IgD-negative memory B cell (primary cell): ENCODE measurements around the gene GCDH. TPM values are rescaled to one million over a fixed set of nuclear protein-coding genes. Genes with fewer than 3 reads are reported as not detected.

Source experiments
- H3K27ac Mint-ChIP-seq, 3 donors: one replicate each; pipeline ENCODE4 v1.8.0; 2020 to 2022; ENCODE audit warnings: mild to moderate bottlenecking in 3 of 3, mixed read lengths in 3 of 3, moderate library complexity in 1 of 3
- H3K27me3 Mint-ChIP-seq: one replicate; pipeline ENCODE4 v1.8.0; 2021; ENCODE audit warnings: mixed read lengths
- H3K36me3 Mint-ChIP-seq: one replicate; pipeline ENCODE4 v1.8.0; 2020; ENCODE audit warnings: mild to moderate bottlenecking, mixed read lengths
- H3K4me1 Mint-ChIP-seq, 3 donors: one replicate each; pipeline ENCODE4 v1.8.0; 2020 to 2022; ENCODE audit warnings: mixed read lengths in 3 of 3, mild to moderate bottlenecking in 1 of 3
- H3K4me3 Mint-ChIP-seq, 4 donors: one replicate each; pipeline ENCODE4 v1.8.0; 2020 to 2022; ENCODE audit warnings: mild to moderate bottlenecking in 4 of 4, mixed read lengths in 4 of 4, moderate library complexity in 3 of 4
- H3K9me3 Mint-ChIP-seq, 3 donors: one replicate each; pipeline ENCODE4 v1.8.0; 2020 to 2021; ENCODE audit warnings: mixed read lengths in 3 of 3, mild to moderate bottlenecking in 1 of 3
- polyA plus RNA-seq: library from polyadenylated mRNA; unstranded; fragments of 300-500 nt; fragmentation: Illumina TruSeq; gene quantifications from one replicate; pipeline ENCODE4 v1.2.3, GENCODE V29; 2021

GCDH gene
- polyA plus RNA-seq, 1 donor from 2014 or later, result 13.5 TPM

GRCh38 chr19:12866416-12867119, 24.4 kb upstream of the GCDH start:
- peaks cover 9% of the 10 kb centered on the region for H3K27me3 Mint-ChIP-seq
- no peak overlapping the region for H3K27ac Mint-ChIP-seq
- H3K4me1 Mint-ChIP-seq, result peaks cover 3 to 4% (median 3%) of the 10 kb centered on the region in 3 donors
- H3K9me3 Mint-ChIP-seq, result no peaks in the 10 kb centered on the region
- peaks cover 3% of the 10 kb centered on the region for H3K36me3 Mint-ChIP-seq
- peak overlapping the region; percentile 62 to 92 (median 79) for H3K4me3 Mint-ChIP-seq

- peaks cover 9% of the 10 kb centered on the region for H3K27me3 Mint-ChIP-seq
- H3K27ac Mint-ChIP-seq, result peak overlapping the region in 1 of 3 donors; percentile 61
- H3K4me3 Mint-ChIP-seq, result peak overlapping the region; percentile 75 to 93 (median 86)
- peaks cover 3 to 7% (median 4%) of the 10 kb centered on the region in 3 donors for H3K4me1 Mint-ChIP-seq
- H3K36me3 Mint-ChIP-seq, result peaks cover 3% of the 10 kb centered on the region
- peaks cover 0 to 4% (median 3%) of the 10 kb centered on the region in 3 donors for H3K9me3 Mint-ChIP-seq
Observed at GRCh38 chr19:12867120-12868099, 23.6 kb upstream of the GCDH start.

- Mint-ChIP-seq H3K9me3 (peaks cover 3 to 4% (median 4%) of the 10 kb centered on the region in 3 donors), H3K27ac (no peak overlapping the region), H3K27me3 (peaks cover 9% of the 10 kb centered on the region), H3K36me3 (peaks cover 3% of the 10 kb centered on the region), H3K4me1 (peaks cover 4 to 7% (median 6%) of the 10 kb centered on the region in 3 donors), H3K4me3 (peak overlapping the region in 1 of 4 donors; percentile 14)
Observed at GRCh38 chr19:12868540-12869112, 22.3 kb upstream of the GCDH start.

DNA sequence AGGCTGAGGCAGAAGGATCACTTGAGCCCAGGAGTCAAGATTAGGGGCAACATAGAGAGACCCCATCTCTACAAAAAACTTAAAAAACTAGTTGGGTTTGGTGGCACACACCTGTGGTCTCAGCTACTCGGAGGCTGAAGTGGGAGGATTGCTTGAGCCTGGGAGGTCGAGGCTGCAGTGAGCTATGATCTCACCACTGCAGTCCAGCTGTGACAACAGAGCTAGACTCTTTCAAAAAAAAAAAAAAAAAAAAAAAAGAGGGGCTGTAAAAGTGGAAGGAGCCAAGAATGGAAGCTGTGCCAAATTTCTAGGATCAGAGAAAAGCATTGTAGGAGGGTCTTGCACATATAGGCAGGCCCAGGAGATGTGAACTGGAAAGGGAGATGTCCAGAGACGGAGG, 19.3 kb upstream of the GCDH start:
- Mint-ChIP-seq H3K9me3 (peaks cover 3 to 4% (median 4%) of the 10 kb centered on the region in 3 donors), H3K36me3 (peaks cover 6% of the 10 kb centered on the region), H3K27ac (peak overlapping the region in 2 of 3 donors; percentile 39 to 64), H3K4me1 (peaks cover 4 to 8% (median 6%) of the 10 kb centered on the region in 3 donors), H3K27me3 (peaks cover 3% of the 10 kb centered on the region), H3K4me3 (peak overlapping the region in 1 of 4 donors; percentile 37)

- no peaks in the 10 kb centered on the region for H3K27me3 Mint-ChIP-seq
- H3K4me1 Mint-ChIP-seq, result peaks cover under 1 to 5% (median 4%) of the 10 kb centered on the region in 3 donors
- peaks cover 3 to 4% (median 4%) of the 10 kb centered on the region in 3 donors for H3K9me3 Mint-ChIP-seq
- peaks cover 6% of the 10 kb centered on the region for H3K36me3 Mint-ChIP-seq
- H3K4me3 Mint-ChIP-seq, result peak overlapping the region in 1 of 4 donors; percentile 37
- peak overlapping the region in 1 of 3 donors; percentile 64 for H3K27ac Mint-ChIP-seq
Observed at GRCh38 chr19:12872255-12872654, 18.7 kb upstream of the GCDH start.

DNA sequence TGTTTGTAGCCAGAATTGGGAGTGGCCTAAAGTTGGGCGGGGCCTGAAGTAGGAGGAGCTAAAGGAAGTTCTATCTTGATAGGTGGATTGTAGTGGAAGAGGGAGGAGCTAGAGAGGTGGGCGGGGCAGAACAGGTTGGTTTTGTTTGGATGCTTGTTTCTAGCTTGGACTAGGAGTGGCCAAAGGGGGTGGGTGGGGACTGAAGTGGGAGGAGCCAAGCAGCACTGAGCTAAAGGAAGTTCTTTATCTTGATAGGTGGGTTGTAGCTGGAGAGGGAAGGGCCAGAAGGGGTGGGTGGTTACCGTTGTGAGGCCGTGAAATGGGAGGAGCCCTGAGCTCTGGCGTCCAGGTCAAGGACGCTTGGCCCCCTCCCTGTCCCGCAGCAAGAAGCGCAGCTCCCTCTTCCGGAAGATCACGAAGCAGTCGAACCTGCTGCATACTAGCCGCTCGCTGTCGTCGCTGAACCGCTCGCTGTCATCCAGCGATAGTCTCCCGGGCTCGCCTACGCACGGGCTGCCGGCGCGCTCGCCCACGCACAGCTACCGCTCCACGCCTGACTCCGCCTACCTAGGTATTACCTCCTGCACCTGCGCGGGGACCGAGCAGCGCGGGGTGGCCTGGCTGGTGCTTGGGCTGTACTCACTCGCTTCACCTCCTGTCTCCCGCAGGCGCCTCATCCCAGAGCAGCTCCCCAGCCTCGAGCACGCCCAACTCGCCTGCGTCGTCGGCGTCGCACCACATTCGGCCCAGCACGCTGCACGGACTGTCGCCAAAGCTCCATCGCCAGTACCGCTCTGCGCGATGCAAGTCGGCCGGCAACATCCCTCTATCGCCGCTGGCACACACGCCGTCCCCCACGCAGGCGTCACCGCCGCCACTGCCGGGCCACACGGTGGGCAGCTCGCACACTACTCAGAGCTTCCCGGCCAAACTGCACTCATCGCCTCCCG, 17.7 kb upstream of the GCDH start:
- H3K27ac Mint-ChIP-seq, result peak overlapping the region in 1 of 3 donors; percentile 64

DNA sequence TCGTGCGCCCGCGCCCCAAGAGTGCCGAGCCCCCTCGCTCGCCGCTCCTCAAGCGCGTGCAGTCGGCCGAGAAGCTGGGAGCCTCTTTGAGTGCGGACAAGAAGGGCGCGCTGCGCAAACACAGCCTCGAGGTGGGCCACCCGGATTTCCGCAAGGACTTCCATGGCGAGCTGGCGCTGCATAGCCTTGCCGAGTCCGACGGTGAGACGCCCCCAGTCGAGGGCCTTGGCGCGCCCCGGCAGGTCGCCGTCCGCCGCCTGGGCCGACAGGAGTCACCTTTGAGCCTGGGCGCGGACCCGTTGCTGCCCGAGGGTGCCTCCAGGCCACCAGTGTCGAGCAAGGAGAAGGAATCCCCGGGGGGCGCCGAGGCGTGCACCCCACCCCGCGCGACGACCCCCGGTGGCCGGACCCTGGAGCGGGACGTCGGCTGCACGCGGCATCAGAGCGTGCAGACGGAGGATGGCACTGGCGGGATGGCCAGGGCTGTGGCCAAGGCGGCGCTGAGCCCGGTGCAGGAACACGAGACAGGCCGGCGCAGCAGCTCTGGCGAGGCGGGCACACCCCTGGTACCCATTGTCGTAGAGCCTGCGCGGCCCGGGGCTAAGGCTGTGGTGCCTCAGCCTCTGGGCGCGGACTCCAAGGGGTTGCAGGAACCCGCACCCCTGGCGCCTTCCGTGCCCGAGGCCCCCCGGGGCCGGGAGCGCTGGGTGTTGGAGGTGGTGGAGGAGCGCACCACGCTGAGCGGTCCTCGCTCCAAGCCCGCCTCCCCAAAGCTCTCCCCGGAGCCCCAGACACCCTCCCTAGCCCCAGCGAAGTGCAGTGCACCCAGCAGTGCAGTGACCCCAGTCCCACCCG, 16.8 kb upstream of the GCDH start:
- Mint-ChIP-seq H3K4me3 (no peak overlapping the region), H3K36me3 (peaks cover 9% of the 10 kb centered on the region)

More for the DNA sequence above, 17.7 kb upstream of the GCDH start:
- Mint-ChIP-seq H3K27me3 (no peaks in the 10 kb centered on the region), H3K36me3 (peaks cover 9% of the 10 kb centered on the region), H3K4me1 (peaks cover 0 to 5% (median 3%) of the 10 kb centered on the region in 3 donors), H3K4me3 (peak overlapping the region in 3 of 4 donors; percentile 8 to 73 (median 30)), H3K9me3 (peaks cover 3 to 4% (median 4%) of the 10 kb centered on the region in 3 donors)

GRCh38 chr19:12875086-12875485, 15.9 kb upstream of the GCDH start:
- H3K27me3 Mint-ChIP-seq, result no peaks in the 10 kb centered on the region
- peaks cover 8% of the 10 kb centered on the region for H3K36me3 Mint-ChIP-seq
- H3K4me1 Mint-ChIP-seq, result peaks cover 0 to 9% (median 4%) of the 10 kb centered on the region in 3 donors
- no peak overlapping the region for H3K4me3 Mint-ChIP-seq
- H3K27ac Mint-ChIP-seq, result peak overlapping the region in 1 of 3 donors; percentile 60
- H3K9me3 Mint-ChIP-seq, result peaks cover 3 to 4% (median 4%) of the 10 kb centered on the region in 3 donors

More for the DNA sequence above, 16.8 kb upstream of the GCDH start:
- H3K9me3 Mint-ChIP-seq, result peaks cover 3 to 4% (median 4%) of the 10 kb centered on the region in 3 donors
- no peaks in the 10 kb centered on the region for H3K27me3 Mint-ChIP-seq
- H3K27ac Mint-ChIP-seq, result no peak overlapping the region
- peaks cover 0 to 5% (median 3%) of the 10 kb centered on the region in 3 donors for H3K4me1 Mint-ChIP-seq

- Mint-ChIP-seq H3K9me3 (peaks cover 0 to 9% (median 0%) of the 10 kb centered on the region in 3 donors), H3K27me3 (no peaks in the 10 kb centered on the region), H3K36me3 (peaks cover 3% of the 10 kb centered on the region), H3K4me3 (peak overlapping the region; percentile 89 to 96 (median 92)), H3K27ac (peak overlapping the region; percentile 98 to 100 (median 99)), H3K4me1 (peaks cover 10 to 11% (median 11%) of the 10 kb centered on the region in 3 donors)
Observed at GRCh38 chr19:12880551-12881171, 10.3 kb upstream of the GCDH start.

DNA sequence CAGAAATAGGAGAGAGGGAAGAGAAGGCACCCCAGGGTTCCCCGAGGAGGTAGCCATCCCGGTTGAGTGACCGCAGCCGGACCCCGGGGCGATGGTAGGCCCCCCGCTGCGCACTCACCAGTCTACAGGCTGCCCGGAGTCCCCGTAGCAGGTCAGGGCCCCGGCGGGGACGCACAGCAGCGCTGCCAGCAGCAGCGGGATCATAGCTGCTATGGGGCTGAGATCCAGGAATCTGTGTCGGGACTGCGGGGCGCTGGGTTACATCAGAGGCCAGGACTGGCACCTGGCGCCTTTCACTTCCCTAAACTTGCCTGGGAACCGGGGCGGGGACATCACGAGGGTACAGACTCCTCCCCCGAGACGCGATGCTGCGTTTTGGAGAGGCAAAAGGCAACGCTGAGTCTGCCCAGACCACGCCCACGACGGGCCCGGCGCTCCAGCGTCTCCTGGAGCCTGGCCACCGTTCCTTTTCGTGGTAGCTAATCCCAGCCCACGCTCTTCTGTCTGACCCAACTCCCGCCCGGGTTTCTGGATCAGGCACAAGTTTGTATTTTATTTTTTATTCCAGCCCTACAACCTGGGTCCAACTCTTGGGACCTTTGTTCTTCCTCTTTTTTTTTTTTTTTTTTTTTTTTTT, 9.7 kb upstream of the GCDH start, which contains the start of gene DNASE2:
DNASE2 (minus strand) TSS at position 278 of the 637 bp plus-strand sequence; CDS start at position 204, 74 bp downstream.
- H3K9me3 Mint-ChIP-seq, result peaks cover 0 to 9% (median 0%) of the 10 kb centered on the region in 3 donors
- peak within 1 kb of the TSS; percentile 89 to 96 (median 92) for H3K4me3 Mint-ChIP-seq
- peaks cover 3% of the 10 kb centered on the region for H3K36me3 Mint-ChIP-seq
- H3K27ac Mint-ChIP-seq, result peak within 1 kb of the TSS; percentile 98 to 100 (median 99)
- no peaks in the 10 kb centered on the region for H3K27me3 Mint-ChIP-seq
- peaks cover 10 to 11% (median 11%) of the 10 kb centered on the region in 3 donors for H3K4me1 Mint-ChIP-seq

GRCh38 chr19:12882589-12882988, 8.4 kb upstream of the GCDH start:
- Mint-ChIP-seq H3K9me3 (peaks cover 0 to 9% (median 0%) of the 10 kb centered on the region in 3 donors), H3K27me3 (no peaks in the 10 kb centered on the region), H3K27ac (peak overlapping the region in 1 of 3 donors; percentile 98), H3K36me3 (peaks cover 3% of the 10 kb centered on the region), H3K4me3 (peak overlapping the region in 3 of 4 donors; percentile 23 to 92 (median 44)), H3K4me1 (peaks cover 10 to 15% (median 11%) of the 10 kb centered on the region in 3 donors)

DNA sequence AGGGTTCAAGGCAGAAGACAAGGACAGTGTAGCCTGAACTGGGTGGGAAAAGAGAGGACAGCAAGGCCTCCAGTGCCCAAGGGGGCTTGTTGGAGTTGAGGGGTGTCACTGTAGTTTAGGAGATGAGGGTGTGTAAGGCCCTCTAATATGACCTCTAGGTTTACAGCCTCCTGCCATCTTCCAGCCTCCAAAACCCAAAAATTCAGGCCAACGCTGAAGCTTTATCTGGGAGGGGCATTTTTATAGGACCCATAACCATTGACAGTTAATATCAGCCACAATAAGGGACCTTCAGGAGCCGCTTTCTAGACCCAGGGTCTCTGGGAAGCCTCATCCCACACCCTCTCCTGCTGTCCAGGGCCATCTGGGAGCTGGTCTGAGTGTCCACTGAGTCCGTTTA, 6.8 kb upstream of the GCDH start:
- Mint-ChIP-seq H3K36me3 (no peaks in the 10 kb centered on the region), H3K27me3 (no peaks in the 10 kb centered on the region), H3K27ac (peak overlapping the region in 1 of 3 donors; percentile 98), H3K4me1 (peaks cover 10 to 19% (median 13%) of the 10 kb centered on the region in 3 donors), H3K9me3 (peaks cover 0 to 9% (median 0%) of the 10 kb centered on the region in 3 donors), H3K4me3 (peak overlapping the region in 3 of 4 donors; percentile 16 to 92 (median 49))
